ENCODE measurements around the gene ARMC5.
"Not testable (repeated sequence)": the region's sequence is repeated elsewhere in the genome, so short reads cannot be mapped to it uniquely, and the experiment has no call there.

Gene ARMC5

GRCh38 chr16:31478956-31479355, 19.7 kb downstream of the ARMC5 start:
- DNase-seq (ENCODE audit: low read depth): no peak

GRCh38 chr16:31479751-31480150, 20.4 kb downstream of the ARMC5 start:
- DNase-seq (ENCODE audit: low read depth): no peak

GRCh38 chr16:31480851-31481536, 21.7 kb downstream of the ARMC5 start:
- no peak for DNase-seq (ENCODE audit: low read depth)

- DNase-seq (ENCODE audit: low read depth): no peak
These were observed 23.8 kb downstream of the ARMC5 start, which contains the start of gene SLC5A2 for GRCh38 chr16:31483081-31483480. Gene SLC5A2 (plus strand): TSS chr16:31483123. CDS start chr16:31483137, 14 bp downstream.

- DNase-seq (ENCODE audit: low read depth): not testable (repeated sequence)
These were observed 24.7 kb downstream of the ARMC5 start for GRCh38 chr16:31484048-31484447.

GRCh38 chr16:31484491-31485171, 25.3 kb downstream of the ARMC5 start:
- DNase-seq (ENCODE audit: low read depth): no peak

- DNase-seq (ENCODE audit: low read depth): no peak
These were observed 26.3 kb downstream of the ARMC5 start for GRCh38 chr16:31485571-31485970.

GRCh38 chr16:31486045-31486444, 26.7 kb downstream of the ARMC5 start:
- DNase-seq (ENCODE audit: low read depth): no peak

GRCh38 chr16:31487071-31487719, 27.9 kb downstream of the ARMC5 start:
- DNase-seq (ENCODE audit: low read depth): no peak

GRCh38 chr16:31487720-31488467, 28.6 kb downstream of the ARMC5 start:
- peak; percentile 12 for DNase-seq (ENCODE audit: low read depth)

GRCh38 chr16:31488468-31489297, 29.4 kb downstream of the ARMC5 start:
- DNase-seq (ENCODE audit: low read depth): no peak

- no peak for DNase-seq (ENCODE audit: low read depth)
These were observed 29.9 kb downstream of the ARMC5 start for GRCh38 chr16:31489298-31489564.

GRCh38 chr16:31489616-31490584, 30.6 kb downstream of the ARMC5 start:
- no peak for DNase-seq (ENCODE audit: low read depth)

- no peak for DNase-seq (ENCODE audit: low read depth)
These were observed 32.6 kb downstream of the ARMC5 start for GRCh38 chr16:31491778-31492418.

GRCh38 chr16:31493506-31494125, 34.3 kb downstream of the ARMC5 start:
- DNase-seq (ENCODE audit: low read depth): no peak

GRCh38 chr16:31496670-31497069, 37.4 kb downstream of the ARMC5 start:
- DNase-seq (ENCODE audit: low read depth): no peak

GRCh38 chr16:31498493-31498892, 39.2 kb downstream of the ARMC5 start:
- no peak for DNase-seq (ENCODE audit: low read depth)

GRCh38 chr16:31499928-31500327, 40.6 kb downstream of the ARMC5 start:
- DNase-seq (ENCODE audit: low read depth): no peak

- no peak for DNase-seq (ENCODE audit: low read depth)
These were observed 42.1 kb downstream of the ARMC5 start for GRCh38 chr16:31501226-31501965.
